K562 (cell line): Measurements from ENCODE around the gene SYVN1. TPM values are rescaled to one million over a fixed set of nuclear protein-coding genes. Genes with fewer than 3 reads are reported as not detected.

Experiments
- ARHGAP35 ChIP-seq: fragments of 450-650 bp; IDR thresholded peaks from 2 replicates; pipeline ENCODE4 v1.6.1; 2018; ENCODE audit not compliant: partially characterized antibody
- ARID2 ChIP-seq: fragments of 450-650 bp; IDR thresholded peaks from 2 replicates; pipeline ENCODE4 v1.6.1; 2017; ENCODE audit warnings: antibody characterized with exemption, mild to moderate bottlenecking
- FOXP1 ChIP-seq: sonication (generic); formaldehyde crosslinking; IDR thresholded peaks from 2 replicates; pipeline ENCODE4 v1.8.0; 2022; ENCODE audit warnings: mild to moderate bottlenecking, missing genetic modification reagents
- MAFG ChIP-seq: fragments of 450-650 bp; conservative IDR thresholded peaks from 2 replicates; pipeline ENCODE4 v1.6.1; 2016; ENCODE audit warnings: missing genetic modification characterization, missing compliant biosample characterization
- MCM7 ChIP-seq, 2 experiments: fragments of 450-650 bp; IDR thresholded peaks; 2 replicates each; pipeline ENCODE4 v1.6.1; 2016 to 2018
- NFATC3 ChIP-seq: fragments of 450-650 bp; IDR thresholded peaks from 2 replicates; pipeline ENCODE4 v1.6.1; 2017; ENCODE audit warnings: mild to moderate bottlenecking
- PHF21A ChIP-seq: fragments of 450-650 bp; IDR thresholded peaks from 2 replicates; pipeline ENCODE4 v1.6.1; 2017; ENCODE audit warnings: low read depth, borderline replicate concordance
- PTTG1 ChIP-seq: fragments of 450-650 bp; IDR thresholded peaks from 2 replicates; pipeline ENCODE4 v1.6.1; 2016; ENCODE audit warnings: low read depth, mild to moderate bottlenecking, missing genetic modification characterization, missing compliant biosample characterization
- ZNF23 ChIP-seq: fragments of 250-450 bp; sonication (Bioruptor Pico); IDR thresholded peaks from 2 replicates; pipeline ENCODE4 v1.4.0; 2020; ENCODE audit warnings: mild to moderate bottlenecking
- ZNF274 ChIP-seq: IDR thresholded peaks from 2 replicates; pipeline ENCODE4 v1.6.1; 2011; ENCODE audit warnings: low read depth, mild to moderate bottlenecking, low read length, moderate library complexity, borderline replicate concordance
- polyA plus RNA-seq, 8 experiments: library from polyadenylated mRNA; depleted of rRNA in 4 of 8; stranded (reverse) in 5 of 8; unstranded in 3 of 8; fragments of >200 nt; fragmentation: Nextera tagmentation in 2 of 8; fragmentation: Illumina TruSeq in 1 of 8; extraction: Ambion mirVana in 2 of 8; extraction: Trizol in 1 of 8; gene quantifications; 2 replicates each; pipeline versions ENCODE4 v1.2.1 to v1.2.3, GENCODE V29; 2011 to 2014; ENCODE audit warnings: inconsistent platforms in 1 of 8, missing spikeins in 1 of 8
- total RNA-seq, 7 experiments: library from RNA; depleted of rRNA in 6 of 7; stranded (reverse); fragments of >200 nt in 6 of 7; fragmentation: Illumina TruSeq in 2 of 7; extraction: Trizol in 2 of 7; gene quantifications; 2 replicates each; pipeline versions ENCODE4 v1.2.1 to v1.2.3, GENCODE V29; 2011 to 2021; ENCODE audit warnings: low replicate concordance in 1 of 7
- TF ChIP-seq, protein P1 (sequence below): sonication (generic); formaldehyde crosslinking; IDR thresholded peaks from 2 replicates; pipeline ENCODE4 v1.8.0; 2022; ENCODE audit warnings: mild to moderate bottlenecking, missing genetic modification reagents
- TF ChIP-seq, protein P2 (sequence below), 2 experiments: fragments of 450-650 bp; formaldehyde crosslinking in 1 of 2; IDR thresholded peaks; 2 replicates each; pipeline versions ENCODE4 v1.4.0 to v1.6.1; 2014 to 2020; ENCODE audit warnings: mild to moderate bottlenecking in 2 of 2, borderline replicate concordance in 1 of 2, low read depth in 1 of 2
- TF ChIP-seq, protein P3 (sequence below): fragments of 250-450 bp; sonication (Bioruptor Pico); IDR thresholded peaks from 2 replicates; pipeline ENCODE4 v1.5.0; 2020; ENCODE audit warnings: mild to moderate bottlenecking, borderline replicate concordance

Gene SYVN1
- total and polyA plus RNA-seq, 9 of the 15 experiments (the other 6 are each of a cell fraction or from before 2014, with no cell fraction given), result 0.41 to 47.4 (median 9.9) TPM

DNA sequence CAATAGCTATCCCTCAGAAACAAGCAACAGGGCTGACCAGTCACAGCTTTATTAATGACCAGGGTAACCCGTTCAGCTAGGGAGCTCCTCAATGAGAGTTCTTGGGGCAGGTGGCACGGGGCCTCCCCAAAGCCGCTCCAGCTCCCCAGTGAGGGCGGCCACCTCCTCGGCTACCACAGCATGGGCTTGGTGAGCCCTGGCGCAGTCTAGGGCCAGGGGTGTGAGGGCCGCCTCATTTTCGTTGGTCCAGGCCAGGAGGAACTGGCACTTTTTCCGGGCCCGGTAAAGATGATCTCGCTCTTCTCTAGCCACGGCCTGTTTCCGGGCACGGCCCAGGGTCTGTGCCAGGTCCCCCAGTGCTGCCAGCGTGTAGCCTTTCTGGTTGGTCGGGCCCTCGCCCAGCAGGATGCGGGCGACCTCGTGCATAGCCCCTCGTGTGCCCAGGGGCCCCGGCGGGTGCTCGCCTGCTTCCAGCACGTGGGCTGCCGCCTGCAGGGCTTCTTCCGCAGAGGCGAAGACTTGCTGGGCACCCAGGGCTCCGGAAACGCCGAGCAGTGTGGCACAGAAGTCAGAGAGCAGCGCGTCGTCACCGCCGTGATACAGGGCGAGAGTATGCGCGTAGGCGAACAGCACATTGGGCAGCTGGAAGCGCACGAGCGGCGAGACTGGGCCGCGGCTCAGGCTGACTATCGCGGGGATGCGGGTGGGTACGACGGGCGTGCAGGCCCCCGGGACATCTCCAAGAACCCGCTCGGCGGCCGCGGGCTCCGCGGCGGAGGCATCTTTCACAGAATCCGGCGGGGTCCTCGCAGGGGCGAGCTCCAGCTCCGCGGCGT lies 17.7 kb downstream of the SYVN1 start (continued):
- TF ChIP-seq ARHGAP35 (no peak), ZNF23 (CRISPR knock-in tag) (no peak), ARID2 (no peak), ZNF274 (no peak; the same call in 1 of the 2 replicates), NFATC3 (no peak), FOXP1 (CRISPR knock-in tag) (no peak), MAFG (tag) (no peak), MCM7 (IDR thresholded peaks at IDR 0.05) (no peak), PTTG1 (tag) (no peak), PHF21A (no peak)
- TF ChIP-seq, protein P1, sequence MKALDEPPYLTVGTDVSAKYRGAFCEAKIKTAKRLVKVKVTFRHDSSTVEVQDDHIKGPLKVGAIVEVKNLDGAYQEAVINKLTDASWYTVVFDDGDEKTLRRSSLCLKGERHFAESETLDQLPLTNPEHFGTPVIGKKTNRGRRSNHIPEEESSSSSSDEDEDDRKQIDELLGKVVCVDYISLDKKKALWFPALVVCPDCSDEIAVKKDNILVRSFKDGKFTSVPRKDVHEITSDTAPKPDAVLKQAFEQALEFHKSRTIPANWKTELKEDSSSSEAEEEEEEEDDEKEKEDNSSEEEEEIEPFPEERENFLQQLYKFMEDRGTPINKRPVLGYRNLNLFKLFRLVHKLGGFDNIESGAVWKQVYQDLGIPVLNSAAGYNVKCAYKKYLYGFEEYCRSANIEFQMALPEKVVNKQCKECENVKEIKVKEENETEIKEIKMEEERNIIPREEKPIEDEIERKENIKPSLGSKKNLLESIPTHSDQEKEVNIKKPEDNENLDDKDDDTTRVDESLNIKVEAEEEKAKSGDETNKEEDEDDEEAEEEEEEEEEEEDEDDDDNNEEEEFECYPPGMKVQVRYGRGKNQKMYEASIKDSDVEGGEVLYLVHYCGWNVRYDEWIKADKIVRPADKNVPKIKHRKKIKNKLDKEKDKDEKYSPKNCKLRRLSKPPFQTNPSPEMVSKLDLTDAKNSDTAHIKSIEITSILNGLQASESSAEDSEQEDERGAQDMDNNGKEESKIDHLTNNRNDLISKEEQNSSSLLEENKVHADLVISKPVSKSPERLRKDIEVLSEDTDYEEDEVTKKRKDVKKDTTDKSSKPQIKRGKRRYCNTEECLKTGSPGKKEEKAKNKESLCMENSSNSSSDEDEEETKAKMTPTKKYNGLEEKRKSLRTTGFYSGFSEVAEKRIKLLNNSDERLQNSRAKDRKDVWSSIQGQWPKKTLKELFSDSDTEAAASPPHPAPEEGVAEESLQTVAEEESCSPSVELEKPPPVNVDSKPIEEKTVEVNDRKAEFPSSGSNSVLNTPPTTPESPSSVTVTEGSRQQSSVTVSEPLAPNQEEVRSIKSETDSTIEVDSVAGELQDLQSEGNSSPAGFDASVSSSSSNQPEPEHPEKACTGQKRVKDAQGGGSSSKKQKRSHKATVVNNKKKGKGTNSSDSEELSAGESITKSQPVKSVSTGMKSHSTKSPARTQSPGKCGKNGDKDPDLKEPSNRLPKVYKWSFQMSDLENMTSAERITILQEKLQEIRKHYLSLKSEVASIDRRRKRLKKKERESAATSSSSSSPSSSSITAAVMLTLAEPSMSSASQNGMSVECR, result peak; percentile 8
- TF ChIP-seq, protein P2, sequence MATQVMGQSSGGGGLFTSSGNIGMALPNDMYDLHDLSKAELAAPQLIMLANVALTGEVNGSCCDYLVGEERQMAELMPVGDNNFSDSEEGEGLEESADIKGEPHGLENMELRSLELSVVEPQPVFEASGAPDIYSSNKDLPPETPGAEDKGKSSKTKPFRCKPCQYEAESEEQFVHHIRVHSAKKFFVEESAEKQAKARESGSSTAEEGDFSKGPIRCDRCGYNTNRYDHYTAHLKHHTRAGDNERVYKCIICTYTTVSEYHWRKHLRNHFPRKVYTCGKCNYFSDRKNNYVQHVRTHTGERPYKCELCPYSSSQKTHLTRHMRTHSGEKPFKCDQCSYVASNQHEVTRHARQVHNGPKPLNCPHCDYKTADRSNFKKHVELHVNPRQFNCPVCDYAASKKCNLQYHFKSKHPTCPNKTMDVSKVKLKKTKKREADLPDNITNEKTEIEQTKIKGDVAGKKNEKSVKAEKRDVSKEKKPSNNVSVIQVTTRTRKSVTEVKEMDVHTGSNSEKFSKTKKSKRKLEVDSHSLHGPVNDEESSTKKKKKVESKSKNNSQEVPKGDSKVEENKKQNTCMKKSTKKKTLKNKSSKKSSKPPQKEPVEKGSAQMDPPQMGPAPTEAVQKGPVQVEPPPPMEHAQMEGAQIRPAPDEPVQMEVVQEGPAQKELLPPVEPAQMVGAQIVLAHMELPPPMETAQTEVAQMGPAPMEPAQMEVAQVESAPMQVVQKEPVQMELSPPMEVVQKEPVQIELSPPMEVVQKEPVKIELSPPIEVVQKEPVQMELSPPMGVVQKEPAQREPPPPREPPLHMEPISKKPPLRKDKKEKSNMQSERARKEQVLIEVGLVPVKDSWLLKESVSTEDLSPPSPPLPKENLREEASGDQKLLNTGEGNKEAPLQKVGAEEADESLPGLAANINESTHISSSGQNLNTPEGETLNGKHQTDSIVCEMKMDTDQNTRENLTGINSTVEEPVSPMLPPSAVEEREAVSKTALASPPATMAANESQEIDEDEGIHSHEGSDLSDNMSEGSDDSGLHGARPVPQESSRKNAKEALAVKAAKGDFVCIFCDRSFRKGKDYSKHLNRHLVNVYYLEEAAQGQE (IDR thresholded peaks at IDR 0.05; ENCODE audit: borderline replicate concordance), result no peak
- TF ChIP-seq, protein P2 (CRISPR knock-in tag; IDR thresholded peaks at IDR 0.05; ENCODE audit: low read depth), result no peak
- TF ChIP-seq, protein P3, sequence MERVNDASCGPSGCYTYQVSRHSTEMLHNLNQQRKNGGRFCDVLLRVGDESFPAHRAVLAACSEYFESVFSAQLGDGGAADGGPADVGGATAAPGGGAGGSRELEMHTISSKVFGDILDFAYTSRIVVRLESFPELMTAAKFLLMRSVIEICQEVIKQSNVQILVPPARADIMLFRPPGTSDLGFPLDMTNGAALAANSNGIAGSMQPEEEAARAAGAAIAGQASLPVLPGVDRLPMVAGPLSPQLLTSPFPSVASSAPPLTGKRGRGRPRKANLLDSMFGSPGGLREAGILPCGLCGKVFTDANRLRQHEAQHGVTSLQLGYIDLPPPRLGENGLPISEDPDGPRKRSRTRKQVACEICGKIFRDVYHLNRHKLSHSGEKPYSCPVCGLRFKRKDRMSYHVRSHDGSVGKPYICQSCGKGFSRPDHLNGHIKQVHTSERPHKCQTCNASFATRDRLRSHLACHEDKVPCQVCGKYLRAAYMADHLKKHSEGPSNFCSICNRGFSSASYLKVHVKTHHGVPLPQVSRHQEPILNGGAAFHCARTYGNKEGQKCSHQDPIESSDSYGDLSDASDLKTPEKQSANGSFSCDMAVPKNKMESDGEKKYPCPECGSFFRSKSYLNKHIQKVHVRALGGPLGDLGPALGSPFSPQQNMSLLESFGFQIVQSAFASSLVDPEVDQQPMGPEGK (CRISPR knock-in tag), result no peak
